Ovary (tissue), 9 donors: ENCODE results near the gene ALDH1A1. TPM values are rescaled to one million over a fixed set of nuclear protein-coding genes. Genes with fewer than 3 reads are reported as not detected.

Experiments
- DNase-seq, 5 donors: peaks; one replicate each; pipeline ENCODE4 v3.0.0-alpha.2; 2019 to 2020
- H3K27ac ChIP-seq, 2 donors: fragments of 200-600 bp; one replicate each; pipeline versions ENCODE4 v1.5.1 to v1.8.0; 2019 to 2022
- H3K27me3 ChIP-seq: fragments of 200-600 bp; one replicate; pipeline ENCODE4 v1.8.0; 2022
- H3K36me3 ChIP-seq: fragments of 200-600 bp; sonication (generic); one replicate; pipeline ENCODE4 v1.5.1; 2019
- H3K4me1 ChIP-seq: one replicate; pipeline ENCODE4 v1.8.1; 2013; ENCODE audit warnings: mild to moderate bottlenecking, moderate library complexity; ENCODE audit not compliant: insufficient read depth
- H3K4me3 ChIP-seq: fragments of 200-600 bp; sonication (generic); one replicate; pipeline ENCODE4 v1.5.1; 2017
- H3K9me3 ChIP-seq, 2 donors: fragments of 200-600 bp in 1 of 2; sonication (generic) in 1 of 2; one replicate each; pipeline versions ENCODE4 v1.5.1 to v1.8.1; 2013 to 2019; ENCODE audit warnings: mild to moderate bottlenecking in 1 of 2, moderate library complexity in 1 of 2
- CTCF ChIP-seq, 3 donors: fragments of 450-650 bp in 2 of 3; fragments of 200-600 bp in 1 of 3; IDR thresholded peaks; one replicate each; pipeline versions ENCODE4 v1.5.1 to v1.8.0; 2016 to 2022; ENCODE audit warnings: antibody characterized with exemption in 3 of 3, mild to moderate bottlenecking in 1 of 3
- EP300 ChIP-seq: sonication (generic); formaldehyde crosslinking; IDR thresholded peaks from one replicate; pipeline ENCODE4 v1.6.1; 2017; ENCODE audit warnings: antibody characterized with exemption
- POLR2A ChIP-seq: fragments of 450-650 bp; IDR thresholded peaks from one replicate; pipeline ENCODE4 v1.6.1; 2017; ENCODE audit warnings: antibody characterized with exemption, mild to moderate bottlenecking, moderate library complexity
- WGBS, 3 donors: extraction: QIAGEN DNeasy Blood & Tissue Kit in 1 of 3; methylation state at CpG; one replicate each; pipeline versions ENCODE4 v1.1.5 to v1.1.7; 2013 to 2017; 5-methylcytosine and 5-hydroxymethylcytosine counted together
- intact Hi-C, 4 donors: fragments of 100-400 bp; cut with DNase I; formaldehyde crosslinking; loops; one replicate each; pipeline versions ENCODE4 v1.11.0 to v1.15.1; 2022 to 2023
- polyA plus RNA-seq, 2 donors: library from polyadenylated mRNA; stranded (reverse); fragments of 200-250 nt in 1 of 2; fragments of 350-450 nt in 1 of 2; fragmentation: Illumina TruSeq in 1 of 2; extraction: RNeasy Lipid Tissue Mini Kit (QIAGEN cat#74804) in 1 of 2; gene quantifications; one replicate each; pipeline ENCODE4 v1.2.3, GENCODE V29; 2013 to 2014
- total RNA-seq, 7 donors: library from RNA; depleted of rRNA in 2 of 7; stranded (reverse); fragments of >200 nt in 2 of 7; fragmentation: NEBNext Ultra II Directional in 3 of 7; extraction: Animal tissue kit (Norgen Biotek cat#: 25700) in 3 of 7; gene quantifications; one replicate each; pipeline versions ENCODE4 v1.1.0 to v1.2.4, GENCODE V29; 2016 to 2023
- donor health status: DM: no; HTN: no; CAD: no; lungs with moderate emphysema.
- donor health status: DM: no; HTN: no; CAD: no.
- donor health status: Bipolar disorder and iron deficiency.
- donor health status: DM: yes; HTN: yes; CAD: no.
- donor health status: DM: no; HTN: no; CAD: no.
- donor health status: DM: yes; HTN: yes; CAD: no.

The ALDH1A1 gene
- total and polyA plus RNA-seq, 9 donors, result 116 to 301 (median 184) TPM

GRCh38 chr9:72905514-72906480, 47.1 kb downstream of the ALDH1A1 start:
- H3K4me3 ChIP-seq, result no peak overlapping the region
- no peak for TF ChIP-seq CTCF (IDR thresholded peaks at IDR 0.05)
- TF ChIP-seq POLR2A, result no peak
- no peak for TF ChIP-seq EP300
- 73 to 79% (median 77%) methylated on average over 3 of the region's 3 CpGs for WGBS, 3 donors
- H3K9me3 ChIP-seq, result no peaks in the 10 kb centered on the region
- no peak for DNase-seq
- H3K4me1 ChIP-seq, result no peaks in the 10 kb centered on the region
- H3K27me3 ChIP-seq, result no peaks in the 10 kb centered on the region
- intact Hi-C loops, result no loop called here
- H3K27ac ChIP-seq, result no peak overlapping the region
- H3K36me3 ChIP-seq, result no peaks in the 10 kb centered on the region

GRCh38 chr9:72904267-72905093, 48.4 kb downstream of the ALDH1A1 start:
- no peak for DNase-seq
- TF ChIP-seq POLR2A, result no peak
- no peak for TF ChIP-seq EP300
- TF ChIP-seq CTCF (IDR thresholded peaks at IDR 0.05), result no peak
- Histone ChIP-seq H3K4me1 (no peaks in the 10 kb centered on the region), H3K27me3 (no peaks in the 10 kb centered on the region), H3K9me3 (no peaks in the 10 kb centered on the region), H3K27ac (no peak overlapping the region), H3K4me3 (no peak overlapping the region), H3K36me3 (no peaks in the 10 kb centered on the region)
- intact Hi-C loops, result no loop called here
- whole genome bisulfite sequencing, 3 donors, result 42 to 98% (median 50%) methylated on average over 2 of the region's 2 CpGs

GRCh38 chr9:72903103-72903502, 49.8 kb downstream of the ALDH1A1 start:
- WGBS, 3 donors, result 92 to 98% (median 97%) methylated on average over 4 of the region's 4 CpGs
- TF ChIP-seq CTCF (IDR thresholded peaks at IDR 0.05) (no peak), POLR2A (no peak), EP300 (no peak)
- Histone ChIP-seq H3K27ac (no peak overlapping the region), H3K4me3 (no peak overlapping the region), H3K4me1 (no peaks in the 10 kb centered on the region), H3K36me3 (no peaks in the 10 kb centered on the region), H3K9me3 (no peaks in the 10 kb centered on the region), H3K27me3 (no peaks in the 10 kb centered on the region)
- DNase-seq, result no peak
- intact Hi-C loops, result no loop called here

- H3K9me3 ChIP-seq, result no peaks in the 10 kb centered on the region
- no peaks in the 10 kb centered on the region for H3K4me1 ChIP-seq
- no peak overlapping the region for H3K4me3 ChIP-seq
- intact Hi-C loops, result no loop called here
- H3K36me3 ChIP-seq, result no peaks in the 10 kb centered on the region
- no peak for DNase-seq
- no peaks in the 10 kb centered on the region for H3K27me3 ChIP-seq
- TF ChIP-seq CTCF (IDR thresholded peaks at IDR 0.05) (no peak), EP300 (no peak), POLR2A (no peak)
- H3K27ac ChIP-seq, result no peak overlapping the region
- 90 to 98% (median 97%) methylated on average over 1 of the region's 1 CpG for WGBS, 3 donors
These were observed 50.6 kb downstream of the ALDH1A1 start for GRCh38 chr9:72902268-72902667.
